Large intestine (tissue), 12 donors: ENCODE measurements around the gene CFD. TPM values are rescaled to one million over a fixed set of nuclear protein-coding genes. Genes with fewer than 3 reads are reported as not detected.
A peak's percentile ranks its signal among the peaks of the same experiment; 100 is the strongest.

Experiments
- DNase-seq, 2 donors: peaks; one replicate each; pipeline versions ENCODE4 v3.0.0 to v3.0.0-alpha.2; 2013
- H3K27ac ChIP-seq: one replicate; pipeline ENCODE4 v1.5.1; 2013; ENCODE audit warnings: low read length
- H3K27me3 ChIP-seq: 2 replicates; pipeline ENCODE4 v1.6.1; 2013; ENCODE audit warnings: low read length; ENCODE audit not compliant: control insufficient read depth, insufficient read depth
- H3K36me3 ChIP-seq: 2 replicates; pipeline ENCODE4 v1.6.1; 2013; ENCODE audit warnings: low read length; ENCODE audit not compliant: control insufficient read depth, insufficient read depth
- H3K4me1 ChIP-seq: one replicate; pipeline ENCODE4 v1.6.1; 2013; ENCODE audit warnings: low read length; ENCODE audit not compliant: control insufficient read depth, insufficient read depth
- H3K4me3 ChIP-seq: one replicate; pipeline ENCODE4 v1.5.1; 2013; ENCODE audit warnings: low read length
- H3K9me3 ChIP-seq: one replicate; pipeline ENCODE4 v1.6.1; 2013; ENCODE audit warnings: mild to moderate bottlenecking, low read depth, low read length, moderate library complexity; ENCODE audit not compliant: control insufficient read depth
- WGBS: methylation state at CpG from one replicate; pipeline ENCODE4 v1.1.5; 2013; ENCODE audit warnings: low lambda C conversion rate; ENCODE audit not compliant: insufficient coverage; 5-methylcytosine and 5-hydroxymethylcytosine counted together
- long read RNA-seq, 11 donors: transcript quantifications; one replicate each; lab custom pipeline, GENCODE V29; 2026
- polyA plus RNA-seq: library from polyadenylated mRNA; unstranded; fragments of 120-200 nt; gene quantifications from one replicate; pipeline ENCODE4 v1.2.1, GENCODE V29; 2013

CFD gene
- polyA plus RNA-seq: 6.1 TPM
- long read RNA-seq, donor 1, partial matches to known transcripts: 6 of 7 reads
- long read RNA-seq, donor 1, other reads (novel, unspliced or antisense): 0 of 7 reads
- long read RNA-seq, donor 2, partial matches to known transcripts: 17 of 17 reads
- long read RNA-seq, donor 2, other reads (novel, unspliced or antisense): 0 of 17 reads
- long read RNA-seq, donor 3: 0 reads
- long read RNA-seq, donor 4: 0 reads
- long read RNA-seq, donor 5, partial matches to known transcripts: 5 of 9 reads
- long read RNA-seq, donor 5, other reads (novel, unspliced or antisense): 0 of 9 reads
- long read RNA-seq, donor 6, partial matches to known transcripts: 36 of 44 reads
- long read RNA-seq, donor 6, other reads (novel, unspliced or antisense): 6 of 44 reads
- long read RNA-seq, donor 7, partial matches to known transcripts: 5 of 5 reads
- long read RNA-seq, donor 7, other reads (novel, unspliced or antisense): 0 of 5 reads
- long read RNA-seq, donor 8, partial matches to known transcripts: 12 of 13 reads
- long read RNA-seq, donor 8, other reads (novel, unspliced or antisense): 0 of 13 reads
- long read RNA-seq, donor 9, partial matches to known transcripts: 0 of 2 reads
- long read RNA-seq, donor 9, other reads (novel, unspliced or antisense): 0 of 2 reads
- long read RNA-seq, donor 10, partial matches to known transcripts: 6 of 7 reads
- long read RNA-seq, donor 10, other reads (novel, unspliced or antisense): 0 of 7 reads
- long read RNA-seq, donor 11, partial matches to known transcripts: 13 of 13 reads
- long read RNA-seq, donor 11, other reads (novel, unspliced or antisense): 0 of 13 reads

DNA sequence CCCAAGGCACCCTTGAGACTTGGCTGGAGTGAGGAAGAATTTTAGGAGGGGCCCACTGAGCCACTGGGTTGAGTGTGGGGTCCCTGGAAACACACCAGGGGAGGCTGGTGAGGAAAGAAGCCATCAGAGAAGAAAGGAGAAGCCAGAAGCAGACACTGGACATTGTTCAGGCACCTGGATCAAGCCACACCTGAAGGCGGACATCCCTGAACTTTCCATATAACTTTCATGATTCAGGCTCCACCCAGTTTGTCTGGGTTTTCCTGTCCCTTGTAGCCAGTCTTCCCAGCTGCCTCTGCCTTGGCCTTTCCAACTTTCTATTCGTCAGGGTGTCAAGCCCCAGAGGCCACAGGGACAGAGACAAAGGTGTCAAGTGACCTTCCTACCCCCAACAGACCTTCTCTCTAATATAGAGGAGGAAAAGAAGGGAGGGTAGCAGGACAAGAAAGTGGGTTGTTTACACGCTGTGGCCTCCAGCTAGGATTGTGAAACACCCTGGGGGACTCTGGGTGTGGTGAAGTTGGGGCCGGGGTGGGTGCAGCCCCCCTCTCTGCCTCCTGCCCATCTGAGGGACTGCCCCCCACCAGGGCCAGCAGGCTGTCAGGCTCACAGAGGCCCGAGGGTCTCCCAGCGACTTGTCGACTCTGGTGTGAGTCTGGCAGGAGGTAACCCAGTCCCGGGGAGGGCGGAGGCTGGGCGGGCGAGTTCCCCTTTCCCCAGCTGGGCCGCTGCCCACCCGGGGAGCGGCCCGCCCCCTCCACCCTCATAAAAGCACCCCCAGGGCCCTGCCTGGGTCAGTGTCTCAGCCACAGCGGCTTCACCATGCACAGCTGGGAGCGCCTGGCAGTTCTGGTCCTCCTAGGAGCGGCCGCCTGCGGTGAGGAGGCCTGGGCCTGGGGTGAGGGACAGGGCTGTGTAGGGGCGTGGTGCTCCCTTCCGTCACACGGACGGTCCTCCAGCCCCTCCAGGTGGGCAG, at the start of gene CFD:
Gene CFD (plus strand): TSS at position 797 of the 976 bp plus-strand sequence. CDS start 26 bp downstream, at position 823.
- peaks cover 27% of the 10 kb centered on the region for H3K27me3 ChIP-seq
- DNase-seq: no peak

DNA sequence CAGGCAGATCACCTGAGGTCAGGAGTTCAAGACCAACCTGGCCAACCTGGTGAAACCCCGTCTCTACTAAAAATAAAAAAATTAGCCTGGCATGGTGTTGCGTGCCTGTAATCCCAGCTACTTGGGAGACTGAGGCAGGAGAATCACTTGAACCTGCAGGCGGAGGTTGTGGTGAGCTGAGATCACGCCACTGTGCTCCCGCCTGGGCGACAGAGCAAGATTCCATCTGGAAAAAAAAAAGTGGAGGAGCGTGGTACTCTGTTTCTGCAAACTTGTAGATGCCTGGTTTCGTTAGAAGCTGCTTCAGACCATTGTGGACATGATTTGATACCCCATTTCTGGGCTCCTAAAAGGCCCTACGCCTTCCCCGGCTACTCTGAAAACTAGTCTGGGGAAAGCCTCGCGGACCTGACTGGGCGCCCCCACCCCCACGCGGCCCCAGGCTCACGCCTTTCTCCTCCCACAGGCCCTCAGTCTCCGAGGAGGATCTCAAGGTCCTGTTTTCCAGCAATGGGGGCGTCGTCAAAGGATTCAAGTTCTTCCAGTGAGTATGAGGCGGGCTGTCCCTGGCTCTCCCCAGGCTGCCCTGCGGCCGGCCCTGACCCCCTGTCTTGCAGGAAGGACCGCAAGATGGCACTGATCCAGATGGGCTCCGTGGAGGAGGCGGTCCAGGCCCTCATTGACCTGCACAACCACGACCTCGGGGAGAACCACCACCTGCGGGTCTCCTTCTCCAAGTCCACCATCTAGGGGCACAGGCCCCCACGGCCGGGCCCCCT, 49.2 kb upstream of the CFD start:
- Histone ChIP-seq H3K4me3 (no peak overlapping the region), H3K4me1 (no peaks in the 10 kb centered on the region), H3K9me3 (peaks cover 30% of the 10 kb centered on the region), H3K27me3 (no peaks in the 10 kb centered on the region), H3K27ac (no peak overlapping the region), H3K36me3 (peaks cover 69% of the 10 kb centered on the region)
- WGBS: no CpG with 5 or more reads among the region's 30 CpGs
- peak in 1 of 2 donors; percentile 3 for DNase-seq

More for the DNA sequence above, at the start of gene CFD:
- Histone ChIP-seq H3K9me3 (peaks cover 24% of the 10 kb centered on the region), H3K4me1 (peaks cover 13% of the 10 kb centered on the region), H3K4me3 (peak within 1 kb of the TSS; percentile 34), H3K36me3 (no peaks in the 10 kb centered on the region), H3K27ac (no peak within 1 kb of the TSS)
- no CpG with 5 or more reads among the region's 24 CpGs for WGBS

DNA sequence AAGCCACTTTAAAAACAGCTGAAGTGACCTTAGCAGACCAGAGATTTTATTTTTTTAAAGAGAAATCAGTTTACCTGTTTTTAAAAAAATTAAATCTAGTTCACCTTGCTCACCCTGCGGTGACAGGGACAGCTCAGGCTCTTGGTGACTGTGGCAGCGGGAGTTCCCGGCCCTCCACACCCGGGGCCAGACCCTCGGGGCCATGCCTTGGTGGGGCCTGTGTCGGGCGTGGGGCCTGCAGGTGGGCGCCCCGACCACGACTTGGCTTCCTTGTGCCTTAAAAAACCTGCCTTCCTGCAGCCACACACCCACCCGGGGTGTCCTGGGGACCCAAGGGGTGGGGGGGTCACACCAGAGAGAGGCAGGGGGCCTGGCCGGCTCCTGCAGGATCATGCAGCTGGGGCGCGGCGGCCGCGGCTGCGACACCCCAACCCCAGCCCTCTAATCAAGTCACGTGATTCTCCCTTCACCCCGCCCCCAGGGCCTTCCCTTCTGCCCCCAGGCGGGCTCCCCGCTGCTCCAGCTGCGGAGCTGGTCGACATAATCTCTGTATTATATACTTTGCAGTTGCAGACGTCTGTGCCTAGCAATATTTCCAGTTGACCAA, 48.5 kb upstream of the CFD start:
- H3K4me3 ChIP-seq: no peak overlapping the region
- 50% methylated on average over 1 of the region's 25 CpGs for WGBS
- no peak for DNase-seq
- no peaks in the 10 kb centered on the region for H3K4me1 ChIP-seq
- no peak overlapping the region for H3K27ac ChIP-seq
- H3K9me3 ChIP-seq: peaks cover 30% of the 10 kb centered on the region
- H3K27me3 ChIP-seq: no peaks in the 10 kb centered on the region
- H3K36me3 ChIP-seq: peaks cover 64% of the 10 kb centered on the region

DNA sequence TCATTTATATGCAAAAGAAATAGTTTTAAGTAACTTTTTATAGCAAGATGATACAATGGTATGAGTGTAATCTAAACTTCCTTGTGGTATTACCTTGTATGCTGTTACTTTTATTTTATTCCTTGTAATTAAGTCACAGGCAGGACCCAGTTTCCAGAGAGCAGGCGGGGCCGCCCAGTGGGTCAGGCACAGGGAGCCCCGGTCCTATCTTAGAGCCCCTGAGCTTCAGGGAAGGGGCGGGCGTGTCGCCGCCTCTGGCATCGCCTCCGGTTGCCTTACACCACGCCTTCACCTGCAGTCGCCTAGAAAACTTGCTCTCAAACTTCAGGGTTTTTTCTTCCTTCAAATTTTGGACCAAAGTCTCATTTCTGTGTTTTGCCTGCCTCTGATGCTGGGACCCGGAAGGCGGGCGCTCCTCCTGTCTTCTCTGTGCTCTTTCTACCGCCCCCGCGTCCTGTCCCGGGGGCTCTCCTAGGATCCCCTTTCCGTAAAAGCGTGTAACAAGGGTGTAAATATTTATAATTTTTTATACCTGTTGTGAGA, 47.9 kb upstream of the CFD start:
- Histone ChIP-seq H3K4me3 (no peak overlapping the region), H3K9me3 (peaks cover 35% of the 10 kb centered on the region), H3K27ac (no peak overlapping the region), H3K4me1 (no peaks in the 10 kb centered on the region), H3K36me3 (peaks cover 58% of the 10 kb centered on the region), H3K27me3 (no peaks in the 10 kb centered on the region)
- no peak for DNase-seq
- WGBS: 94% methylated on average over 6 of the region's 20 CpGs

DNA sequence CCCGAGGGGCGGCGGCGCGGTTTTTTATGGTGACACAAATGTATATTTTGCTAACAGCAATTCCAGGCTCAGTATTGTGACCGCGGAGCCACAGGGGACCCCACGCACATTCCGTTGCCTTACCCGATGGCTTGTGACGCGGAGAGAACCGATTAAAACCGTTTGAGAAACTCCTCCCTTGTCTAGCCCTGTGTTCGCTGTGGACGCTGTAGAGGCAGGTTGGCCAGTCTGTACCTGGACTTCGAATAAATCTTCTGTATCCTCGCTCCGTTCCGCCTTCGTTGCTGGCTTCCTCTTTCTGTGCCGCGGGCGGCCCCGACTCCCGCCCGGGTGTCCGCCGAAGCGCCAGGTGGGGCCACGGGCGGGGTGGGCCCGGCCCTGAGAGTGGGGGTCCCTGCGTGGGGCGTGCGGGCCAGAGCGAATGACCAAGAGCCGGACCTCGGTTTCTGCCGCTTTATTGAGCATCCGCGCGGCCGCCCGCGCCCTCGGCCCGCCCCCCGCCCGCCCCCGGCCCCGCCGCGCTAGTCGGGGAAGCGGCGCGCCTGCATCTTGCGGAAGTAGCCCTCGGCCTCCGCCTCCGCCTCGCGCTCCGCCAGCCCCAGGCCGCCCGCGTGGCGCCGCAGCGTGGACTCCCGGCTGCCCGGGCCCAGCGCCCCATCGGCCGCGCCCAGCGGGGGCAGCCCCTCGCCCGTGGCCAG, 47.3 kb upstream of the CFD start:
- Histone ChIP-seq H3K36me3 (peaks cover 52% of the 10 kb centered on the region), H3K27ac (no peak overlapping the region), H3K9me3 (peaks cover 32% of the 10 kb centered on the region), H3K27me3 (no peaks in the 10 kb centered on the region), H3K4me3 (no peak overlapping the region), H3K4me1 (no peaks in the 10 kb centered on the region)
- no peak for DNase-seq
- WGBS: 100% methylated on average over 2 of the region's 80 CpGs

DNA sequence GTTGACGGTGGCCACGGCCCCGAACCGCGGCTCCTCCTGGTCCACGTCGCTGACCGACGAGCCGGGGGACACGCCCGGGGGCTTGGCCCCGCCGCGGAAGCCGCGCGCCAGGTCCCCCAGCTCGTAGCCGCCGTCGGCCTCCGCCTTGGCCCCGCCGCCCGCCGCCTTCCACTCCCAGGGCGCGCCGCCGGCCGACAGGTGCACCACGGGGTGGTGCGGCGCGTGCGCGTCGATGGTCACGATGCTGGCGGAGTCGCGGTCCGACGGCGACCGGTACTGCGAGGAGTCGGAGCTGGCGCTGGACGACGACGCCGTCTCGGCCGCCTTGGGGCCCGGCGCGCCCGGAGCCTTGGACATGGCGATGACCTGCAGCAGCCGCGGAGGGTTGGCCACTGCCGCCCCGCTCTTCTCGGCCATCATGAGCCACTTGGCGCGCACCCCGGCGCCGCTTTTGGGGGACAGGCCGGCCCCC, 46.7 kb upstream of the CFD start:
- Histone ChIP-seq H3K4me3 (no peak overlapping the region), H3K36me3 (peaks cover 46% of the 10 kb centered on the region), H3K9me3 (peaks cover 31% of the 10 kb centered on the region), H3K27me3 (no peaks in the 10 kb centered on the region), H3K4me1 (no peaks in the 10 kb centered on the region), H3K27ac (no peak overlapping the region)
- no peak for DNase-seq
- no CpG with 5 or more reads among the region's 72 CpGs for WGBS

DNA sequence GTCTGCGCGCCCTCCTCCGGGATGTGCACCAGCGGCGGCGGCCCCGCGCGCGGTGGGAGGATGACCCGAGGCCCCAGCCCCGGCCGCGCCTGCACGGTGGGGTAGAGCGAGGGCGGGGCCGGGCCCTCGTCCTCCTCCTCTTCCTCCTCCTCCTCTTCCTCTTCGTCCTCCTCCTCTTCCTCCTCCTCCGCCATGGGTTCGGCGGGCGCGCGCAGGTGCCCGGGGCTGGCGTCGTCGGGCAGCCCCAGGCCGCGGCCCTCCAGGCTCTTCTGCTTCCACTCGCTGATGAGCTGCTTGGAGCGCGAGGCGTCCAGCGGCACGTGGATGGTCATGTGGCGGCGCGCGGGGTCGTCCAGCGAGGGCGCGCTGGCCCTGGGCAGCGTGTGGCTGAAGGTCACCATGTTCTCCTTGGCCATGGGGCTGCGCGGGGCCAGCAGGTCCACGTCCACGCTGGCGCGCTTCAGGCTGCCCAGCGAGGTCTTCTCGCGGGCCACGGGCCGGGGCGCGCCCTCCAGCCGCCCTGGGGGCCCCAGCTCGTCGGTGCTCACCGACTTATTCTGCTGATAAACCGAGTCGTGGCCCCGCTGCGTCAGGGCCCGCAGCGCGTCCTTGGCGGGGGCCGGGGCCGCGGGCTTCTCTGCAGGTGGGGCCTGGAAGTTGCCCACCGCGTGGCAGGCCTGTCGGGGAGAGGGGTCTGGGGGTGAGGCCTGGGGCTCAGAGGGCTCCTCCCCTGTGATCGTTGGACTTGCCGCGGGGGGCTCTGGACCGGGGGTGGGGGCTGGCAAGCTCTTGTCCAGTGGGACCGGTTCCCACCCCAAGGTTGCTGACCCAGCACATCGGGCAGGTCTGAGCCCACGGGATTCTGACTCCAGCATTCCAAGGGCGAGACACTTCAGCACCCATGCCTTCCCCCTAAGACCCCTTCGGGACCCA, 46.0 kb upstream of the CFD start:
- H3K27ac ChIP-seq: no peak overlapping the region
- H3K4me1 ChIP-seq: no peaks in the 10 kb centered on the region
- WGBS: no CpG with 5 or more reads among the region's 87 CpGs
- peaks cover 40% of the 10 kb centered on the region for H3K36me3 ChIP-seq
- DNase-seq: no peak
- peaks cover 31% of the 10 kb centered on the region for H3K9me3 ChIP-seq
- no peak overlapping the region for H3K4me3 ChIP-seq
- no peaks in the 10 kb centered on the region for H3K27me3 ChIP-seq
